HG03045 (cell line): Measurements from ENCODE around the gene PRDM4.

Source experiments
- ATAC-seq: cut with Tn5 transposase; IDR thresholded peaks from one replicate; pipeline ENCODE4 v1.9.1; 2021; ENCODE audit warnings: mild to moderate bottlenecking, moderate library complexity; ENCODE audit not compliant: unreplicated experiment

The PRDM4 gene, protein sequence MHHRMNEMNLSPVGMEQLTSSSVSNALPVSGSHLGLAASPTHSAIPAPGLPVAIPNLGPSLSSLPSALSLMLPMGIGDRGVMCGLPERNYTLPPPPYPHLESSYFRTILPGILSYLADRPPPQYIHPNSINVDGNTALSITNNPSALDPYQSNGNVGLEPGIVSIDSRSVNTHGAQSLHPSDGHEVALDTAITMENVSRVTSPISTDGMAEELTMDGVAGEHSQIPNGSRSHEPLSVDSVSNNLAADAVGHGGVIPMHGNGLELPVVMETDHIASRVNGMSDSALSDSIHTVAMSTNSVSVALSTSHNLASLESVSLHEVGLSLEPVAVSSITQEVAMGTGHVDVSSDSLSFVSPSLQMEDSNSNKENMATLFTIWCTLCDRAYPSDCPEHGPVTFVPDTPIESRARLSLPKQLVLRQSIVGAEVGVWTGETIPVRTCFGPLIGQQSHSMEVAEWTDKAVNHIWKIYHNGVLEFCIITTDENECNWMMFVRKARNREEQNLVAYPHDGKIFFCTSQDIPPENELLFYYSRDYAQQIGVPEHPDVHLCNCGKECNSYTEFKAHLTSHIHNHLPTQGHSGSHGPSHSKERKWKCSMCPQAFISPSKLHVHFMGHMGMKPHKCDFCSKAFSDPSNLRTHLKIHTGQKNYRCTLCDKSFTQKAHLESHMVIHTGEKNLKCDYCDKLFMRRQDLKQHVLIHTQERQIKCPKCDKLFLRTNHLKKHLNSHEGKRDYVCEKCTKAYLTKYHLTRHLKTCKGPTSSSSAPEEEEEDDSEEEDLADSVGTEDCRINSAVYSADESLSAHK

DNA sequence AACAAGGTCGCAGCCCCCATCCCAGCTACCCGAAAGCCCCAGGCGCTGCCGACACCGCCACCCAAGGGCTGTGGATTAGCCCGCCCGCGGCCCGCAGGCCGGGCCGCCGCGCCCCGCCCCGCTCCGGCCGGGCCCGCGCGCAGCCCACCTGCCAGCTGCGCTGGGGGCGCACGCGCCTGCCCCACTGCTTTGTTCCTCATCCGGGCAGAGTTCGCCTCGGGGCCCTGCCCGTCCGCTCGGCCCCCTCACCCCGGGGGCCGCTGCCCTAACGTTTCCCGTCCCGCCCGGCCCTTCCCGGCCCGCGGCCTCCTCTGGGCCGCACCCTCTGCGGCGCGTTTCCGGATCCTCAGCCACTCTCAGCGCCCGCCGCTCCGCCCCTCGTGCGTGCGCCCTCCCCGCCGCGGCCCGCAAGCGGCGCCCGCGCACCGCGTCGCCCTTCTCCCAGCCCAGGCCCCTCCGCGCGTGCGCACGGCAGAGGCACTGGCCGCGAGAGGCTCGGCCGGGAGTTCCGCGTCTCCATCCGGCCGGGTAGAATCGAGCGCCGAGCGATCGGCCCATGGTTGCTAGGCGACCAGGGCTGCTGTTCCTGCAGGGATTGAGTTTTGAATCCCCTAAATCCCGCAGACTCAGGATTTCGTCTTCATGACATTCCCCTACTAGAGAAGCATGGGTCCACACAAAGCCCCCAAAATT is at the start of gene PRDM4:
Gene PRDM4 (minus strand): TSS at position 329 of the 693 bp plus-strand sequence. CDS start 622 bp downstream, outside the sequence.
- ATAC-seq, result peak; percentile 94

DNA sequence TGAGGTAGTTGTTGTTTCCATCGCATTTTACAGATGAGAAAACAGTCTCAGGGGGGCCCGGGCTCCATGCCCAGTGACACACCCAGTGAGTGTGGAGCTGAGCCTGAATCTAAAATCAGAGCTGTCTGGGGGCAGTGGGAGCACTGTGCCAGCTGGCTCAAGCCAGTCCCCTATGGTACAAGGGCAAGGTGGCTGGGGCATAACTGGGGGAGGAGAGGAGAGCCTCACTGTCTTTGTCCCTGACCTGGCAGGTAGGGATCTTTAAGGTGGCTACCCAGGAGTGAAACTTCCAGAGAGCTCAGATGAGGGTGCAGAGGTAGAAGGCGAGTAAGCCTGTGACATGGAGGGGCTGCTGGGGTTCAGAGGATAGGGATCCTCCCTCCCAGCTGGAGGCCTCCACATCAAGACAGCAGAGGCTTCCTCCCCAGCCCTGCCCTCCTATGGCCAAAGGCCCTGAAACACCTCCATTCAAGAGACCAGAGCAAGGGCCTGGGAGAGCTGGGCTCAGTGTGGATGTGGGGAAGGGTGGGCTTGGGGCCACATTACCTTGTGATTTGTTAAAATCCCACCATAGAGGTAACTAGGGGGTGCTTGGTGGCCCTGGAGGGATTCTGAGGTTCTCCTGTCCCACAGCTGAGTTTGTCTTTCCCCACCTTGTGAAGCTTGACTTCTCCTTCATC is 46.7 kb upstream of the PRDM4 start:
- ATAC-seq, result no peak

DNA sequence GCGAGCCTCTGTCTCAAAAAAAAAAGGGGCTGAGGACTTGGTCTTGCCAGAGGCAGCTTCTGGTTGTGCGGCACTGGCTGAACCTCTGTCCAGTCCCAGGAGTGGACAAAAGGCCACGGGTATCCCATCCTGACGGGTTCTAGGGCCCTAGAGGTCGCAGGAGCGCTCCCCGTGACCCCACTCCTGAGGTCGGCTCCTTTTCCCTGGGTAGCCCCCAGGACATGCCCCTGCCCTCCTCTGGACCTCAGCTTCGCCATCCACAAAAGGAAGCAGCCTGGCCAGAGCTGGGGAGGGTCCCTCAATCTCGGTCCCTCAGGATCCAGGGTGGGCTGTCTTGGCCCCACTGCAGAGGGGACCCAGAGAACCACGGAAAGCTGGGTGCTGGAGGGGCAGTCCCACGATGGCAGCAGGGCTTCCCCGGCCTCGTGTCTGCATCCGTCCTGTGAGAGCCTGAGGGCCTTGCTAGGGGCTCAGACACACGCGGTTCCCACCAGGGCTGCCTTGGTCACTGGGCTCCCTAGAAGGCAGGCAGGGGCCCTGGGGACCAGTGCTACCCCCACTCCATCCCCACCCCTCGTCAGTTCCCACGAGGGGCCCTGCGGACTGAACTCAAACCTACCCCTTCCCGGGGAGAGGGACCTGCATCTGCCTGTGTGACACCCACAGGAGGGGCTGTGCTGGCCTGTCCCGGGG is 44.7 kb upstream of the PRDM4 start:
- ATAC-seq, result no peak

DNA sequence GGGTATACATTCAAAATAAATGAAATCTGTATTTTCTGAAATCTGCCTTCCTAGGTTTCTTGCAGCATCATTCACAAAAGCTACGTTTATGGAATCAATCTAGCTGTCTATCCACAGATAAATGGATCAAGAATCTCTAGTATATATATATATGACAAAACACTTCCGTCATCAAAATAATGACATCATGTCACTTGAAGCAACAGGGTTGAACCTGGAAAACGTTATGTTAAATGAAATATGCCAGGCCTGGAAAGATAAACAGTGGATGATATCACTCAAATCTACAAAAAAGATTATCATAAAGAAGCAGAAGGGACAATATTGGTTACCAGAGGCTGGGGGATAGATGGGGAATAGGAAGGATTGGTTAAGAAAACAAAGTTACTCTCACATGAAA is 42.2 kb upstream of the PRDM4 start:
- ATAC-seq, result no peak

DNA sequence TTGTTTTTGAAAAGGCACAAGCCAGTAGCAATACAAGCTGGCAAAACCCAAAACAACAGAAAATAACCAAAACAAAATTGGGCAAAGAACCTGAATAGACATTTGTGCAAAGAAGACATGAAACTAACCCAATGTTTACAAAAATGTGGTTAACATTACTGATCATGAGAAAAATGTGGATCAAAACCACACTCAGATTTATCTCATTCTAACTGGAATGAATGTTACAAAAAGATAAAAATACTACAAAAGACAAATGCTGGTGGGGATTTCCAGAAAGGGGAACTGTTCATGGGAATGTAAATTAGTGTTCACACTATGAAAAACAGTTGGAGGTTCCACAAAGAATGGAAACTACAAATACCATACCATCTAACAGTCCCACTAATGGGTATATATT is 40.2 kb upstream of the PRDM4 start:
- ATAC-seq, result no peak

DNA sequence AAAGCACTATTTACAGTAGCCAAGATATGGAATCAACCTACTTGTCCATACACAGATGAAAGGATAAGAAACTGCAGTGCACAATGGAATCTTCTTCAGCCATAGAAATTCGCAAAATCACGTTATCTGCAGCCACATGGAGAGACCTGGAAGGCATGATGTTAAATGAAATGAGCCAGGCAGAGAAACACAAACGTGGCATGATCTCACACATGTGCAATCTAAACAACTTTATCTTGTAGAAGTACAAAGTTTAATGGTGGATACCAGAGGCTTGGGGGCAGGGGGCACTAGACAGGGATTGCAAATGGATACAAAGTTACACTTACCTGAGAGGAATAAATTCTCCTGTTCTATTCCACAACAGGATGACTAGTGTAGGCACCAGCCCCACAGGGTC is 37.6 kb upstream of the PRDM4 start:
- no peak for ATAC-seq

DNA sequence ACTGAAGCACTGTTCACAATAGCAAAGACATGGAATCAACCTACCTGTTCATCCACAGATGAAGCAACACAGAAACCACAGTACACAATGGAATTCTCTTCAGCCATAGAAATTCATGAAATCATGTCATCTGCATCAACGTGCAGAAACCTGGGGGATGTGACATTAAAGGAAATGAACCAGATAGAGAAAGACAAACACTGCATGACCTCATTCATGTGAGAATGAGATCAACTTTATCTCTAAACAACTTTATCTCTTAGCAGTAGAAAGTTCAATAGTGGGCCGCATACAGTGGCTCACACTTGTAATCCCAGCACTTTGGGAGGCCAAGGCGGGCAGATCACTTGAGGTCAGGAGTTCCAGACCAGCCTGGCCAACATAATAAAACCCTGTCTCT is 33.5 kb upstream of the PRDM4 start:
- no peak for ATAC-seq

DNA sequence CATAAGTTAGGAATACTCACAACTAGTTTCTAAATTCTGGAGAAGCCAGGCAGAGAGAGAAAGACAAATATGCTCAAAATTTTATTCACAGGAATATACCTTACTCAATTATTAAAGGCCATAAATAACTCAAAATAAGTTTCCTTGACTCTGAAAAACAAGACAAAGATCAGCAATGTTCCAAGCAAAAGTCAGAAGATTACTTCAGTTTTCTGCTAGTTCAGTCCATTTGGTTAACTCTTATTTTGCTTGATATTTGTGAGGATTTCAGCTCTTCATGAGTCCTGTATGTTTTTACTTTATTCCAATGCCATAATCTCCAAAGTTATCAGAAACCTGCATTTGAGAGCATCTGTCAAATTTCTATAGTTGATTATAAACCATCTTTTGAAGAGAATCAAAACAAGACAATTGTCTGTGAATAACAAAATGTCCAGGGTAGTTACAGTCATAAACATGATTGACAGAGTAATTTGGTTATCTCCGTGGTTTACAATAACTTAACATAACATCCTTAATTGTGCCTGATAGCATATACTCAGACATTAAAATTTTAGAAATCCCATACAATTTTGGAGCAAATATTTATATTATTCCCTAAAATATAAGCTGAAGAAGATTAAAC is 30.6 kb upstream of the PRDM4 start:
- ATAC-seq, result no peak

DNA sequence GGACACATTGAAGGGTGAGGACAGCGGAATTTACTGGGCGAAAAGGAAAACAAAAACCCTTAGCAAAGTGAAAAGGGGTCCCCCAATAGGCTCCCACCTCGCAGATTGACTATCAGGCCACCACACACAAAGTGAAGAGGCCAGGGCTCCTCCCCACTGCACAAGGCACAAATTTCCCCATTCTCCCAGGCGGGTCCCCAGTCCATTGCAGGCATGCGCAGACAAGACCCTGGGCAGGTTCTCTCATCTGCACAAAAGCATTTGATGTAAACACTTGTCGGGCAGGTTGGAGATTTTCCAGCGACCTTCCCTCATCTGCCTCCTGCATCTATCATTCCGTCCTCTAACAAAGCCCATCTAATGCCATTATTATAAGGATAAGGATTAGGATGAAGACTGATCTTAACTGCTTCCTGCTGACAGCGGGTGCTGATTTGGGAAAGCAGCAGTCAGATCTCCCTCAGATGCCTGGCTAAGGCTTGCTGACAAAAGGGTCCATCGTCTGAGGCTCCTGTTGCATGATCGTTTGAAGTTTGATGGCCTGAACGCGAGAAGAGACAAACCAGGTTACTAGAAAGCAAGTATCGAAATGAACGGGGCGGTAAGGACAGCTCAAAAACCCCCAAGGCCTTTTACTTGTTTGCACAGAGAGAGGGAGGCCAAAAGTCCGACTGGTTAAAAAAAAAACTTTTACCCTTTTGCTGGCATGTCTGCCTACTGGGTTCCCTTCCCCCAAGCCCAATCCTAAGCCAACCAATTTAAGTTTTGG is 27.9 kb upstream of the PRDM4 start:
- no peak for ATAC-seq

DNA sequence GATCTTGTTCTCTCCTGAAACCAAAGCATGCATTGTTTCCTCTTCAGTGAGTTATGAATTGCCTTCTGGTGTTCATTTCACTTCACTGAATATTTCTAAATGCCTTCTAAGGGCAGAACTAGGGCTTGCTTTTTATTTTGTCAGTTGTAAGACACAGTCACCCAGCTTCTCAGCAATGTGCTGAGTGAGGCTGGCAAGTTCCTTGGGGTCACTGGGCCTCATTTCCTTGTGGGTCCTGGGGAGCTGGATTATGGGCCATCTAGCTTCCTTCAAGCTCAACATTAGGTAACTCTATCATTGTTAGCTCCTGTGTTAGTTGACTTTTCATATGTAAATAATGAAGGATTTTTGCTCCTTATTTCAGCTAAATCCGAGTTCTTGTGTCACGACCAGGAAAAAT is 27.3 kb upstream of the PRDM4 start:
- ATAC-seq, result no peak

DNA sequence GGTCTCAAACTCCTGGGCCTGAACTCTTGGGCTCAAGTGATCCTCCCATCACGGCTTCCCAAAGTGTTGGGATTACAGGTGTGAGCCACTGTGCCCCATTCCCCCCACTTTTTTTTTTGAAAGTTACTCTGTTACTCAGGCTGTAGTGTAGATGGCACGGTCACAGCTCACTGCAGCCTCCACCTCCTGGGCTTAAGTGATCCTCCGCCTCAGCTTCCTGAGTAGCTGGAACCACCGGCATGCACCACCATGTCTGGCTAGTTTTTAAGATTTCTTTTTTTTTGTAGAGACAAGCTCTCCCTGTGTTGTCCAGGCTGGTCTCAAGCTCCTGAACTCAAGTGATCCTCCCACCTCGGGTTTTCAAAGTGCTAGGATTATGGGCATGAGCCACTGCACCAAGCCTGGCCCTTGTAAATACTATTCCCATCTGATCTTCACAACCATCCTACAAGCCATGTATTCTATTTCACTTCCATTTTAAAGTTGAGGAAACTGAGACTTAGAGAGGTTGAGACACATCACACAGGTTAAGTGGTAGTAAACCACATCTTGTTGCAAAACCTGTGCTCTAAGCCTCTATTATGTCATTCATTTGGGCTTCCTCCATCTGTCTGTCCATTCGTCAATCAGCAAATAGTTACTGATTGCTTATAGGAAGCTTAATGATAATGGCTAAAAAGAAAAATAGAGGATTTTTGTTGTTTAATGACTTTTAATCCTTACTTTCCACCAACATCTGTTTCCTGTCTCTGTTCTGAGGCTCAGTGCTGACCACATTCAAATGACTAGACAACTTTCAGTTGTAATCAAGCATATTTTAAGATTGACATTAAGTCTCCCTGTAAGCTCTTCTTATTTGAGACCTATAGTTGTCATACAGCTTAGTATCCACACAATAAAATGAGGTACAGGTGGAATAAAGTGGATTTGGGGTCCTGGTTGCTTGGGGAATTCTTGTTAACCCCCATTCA is 22.8 kb upstream of the PRDM4 start:
- peak; percentile 53 for ATAC-seq

DNA sequence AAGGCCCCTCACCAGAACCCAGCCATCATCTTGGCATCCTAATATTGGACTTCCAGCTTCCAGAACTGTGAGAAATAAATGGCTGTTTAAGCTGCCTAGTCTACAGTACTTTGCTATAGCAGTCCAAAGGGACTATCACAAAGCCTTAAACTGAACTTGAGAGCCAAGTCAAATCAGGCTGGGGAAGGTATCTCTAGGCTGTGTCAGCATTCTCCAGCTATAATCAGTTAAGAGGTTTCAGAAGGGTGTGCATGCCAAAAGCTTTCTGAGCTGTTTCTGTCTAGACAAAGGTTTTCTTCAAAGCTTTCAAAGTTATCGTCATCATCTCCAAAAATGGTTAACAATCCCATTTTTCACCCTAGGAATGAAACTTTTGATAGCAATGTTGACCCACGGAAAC is 21.1 kb upstream of the PRDM4 start:
- ATAC-seq, result no peak

DNA sequence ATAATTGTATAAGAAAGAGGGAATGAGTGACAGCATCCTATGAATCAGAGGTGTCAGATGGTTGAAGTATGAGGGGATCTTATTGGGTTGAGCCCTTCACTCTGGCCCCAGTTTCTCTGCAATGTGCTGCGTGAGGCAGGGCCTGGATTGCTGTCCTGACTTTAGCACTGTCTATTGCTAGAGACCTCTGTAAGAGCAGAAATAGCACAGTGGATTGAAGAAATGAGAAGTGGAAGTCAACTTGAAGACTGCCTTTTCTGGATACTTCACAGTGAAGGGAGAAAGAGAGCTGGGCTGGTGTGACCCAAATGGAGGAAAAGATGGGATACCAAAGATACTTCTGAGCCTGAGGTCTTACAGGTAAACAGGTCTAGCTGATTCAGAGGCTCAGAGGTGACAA is 19.4 kb upstream of the PRDM4 start:
- no peak for ATAC-seq

DNA sequence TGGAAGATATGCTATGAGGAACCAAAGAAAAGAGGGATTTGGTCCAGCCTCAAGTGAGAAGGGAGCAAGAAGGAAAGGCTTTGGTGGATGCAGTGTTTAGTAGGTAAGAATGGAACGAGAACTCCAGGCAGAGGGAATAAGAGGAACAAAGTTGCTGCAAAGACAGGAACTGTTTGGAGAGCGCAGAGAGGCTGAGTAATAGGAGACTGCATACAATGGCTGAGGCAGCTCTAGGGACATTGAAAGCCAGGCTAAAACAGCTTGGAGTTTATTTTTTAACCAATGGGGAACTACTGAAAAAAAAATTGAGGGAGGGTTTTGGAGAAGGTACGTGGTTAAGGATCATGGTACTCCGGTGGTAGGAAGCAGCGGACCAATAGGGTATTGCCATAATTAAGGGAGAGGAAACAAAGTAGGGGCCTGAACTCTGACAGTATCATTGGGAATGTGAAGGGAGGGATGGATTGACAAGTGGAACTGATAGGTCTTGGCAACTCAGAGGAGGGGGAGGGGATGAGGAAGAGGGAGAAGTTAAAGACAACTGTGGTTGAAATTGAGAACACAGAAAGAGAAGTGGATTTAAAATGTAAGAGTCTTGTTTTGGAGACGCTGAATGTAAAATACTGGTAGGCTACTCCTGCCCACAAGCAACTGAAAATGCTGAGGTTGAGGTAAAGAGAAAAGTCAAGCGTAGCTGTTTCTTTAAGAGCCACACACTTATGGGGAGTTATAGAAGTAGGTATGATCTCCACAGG is 18.3 kb upstream of the PRDM4 start:
- peak; percentile 70 for ATAC-seq

DNA sequence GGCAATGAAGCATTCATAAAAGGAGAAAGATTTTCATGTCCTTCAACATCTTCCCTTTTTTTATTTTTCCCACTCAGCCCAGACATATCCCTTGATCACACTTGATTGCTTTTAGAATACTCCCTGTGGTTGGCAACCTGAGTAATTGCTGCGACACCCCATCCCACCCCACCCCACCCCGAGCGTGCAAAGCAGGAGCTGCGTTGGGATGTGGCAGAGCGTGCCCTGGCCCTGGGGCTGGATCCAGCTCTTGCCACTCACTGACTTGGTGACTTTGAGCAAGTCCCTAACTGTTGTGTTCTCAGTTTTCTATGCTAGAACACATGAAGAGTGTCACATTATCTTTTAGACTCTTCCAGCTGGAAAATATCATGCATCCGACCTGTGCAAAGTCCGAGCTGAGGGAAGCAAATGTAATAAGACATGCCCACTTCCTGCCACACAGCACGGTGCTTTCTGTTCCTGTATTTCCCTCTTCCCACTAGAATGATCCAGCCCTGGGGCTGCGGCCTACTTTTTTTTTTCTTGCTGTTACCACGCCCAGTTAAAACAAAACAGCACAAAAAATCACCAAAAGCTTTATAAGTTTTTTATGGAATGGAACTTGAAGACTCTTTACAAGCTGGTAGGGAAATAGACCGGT is 17.6 kb upstream of the PRDM4 start:
- ATAC-seq, result no peak

DNA sequence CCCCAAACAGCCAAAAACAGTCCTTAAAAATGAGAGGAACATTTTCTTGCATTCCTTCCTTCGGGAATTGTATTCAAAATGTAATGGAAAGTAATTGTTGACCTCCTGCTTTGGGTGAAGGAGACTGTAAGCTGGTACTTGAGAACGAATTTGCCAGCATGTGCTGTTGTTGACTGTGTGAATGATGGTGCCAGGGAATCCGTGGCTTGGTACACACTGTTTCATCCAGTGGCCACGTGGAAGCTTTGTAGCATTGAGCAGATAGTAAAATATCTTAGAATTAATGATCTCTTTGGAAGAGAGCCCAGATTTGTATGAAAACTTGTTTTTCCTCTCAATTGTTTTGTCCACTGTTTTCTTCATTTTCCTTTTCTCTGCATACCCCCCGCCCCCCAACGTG is 15.2 kb upstream of the PRDM4 start:
- ATAC-seq, result no peak
